ENCODE results near the gene ADCY7.

The ADCY7 gene

GRCh38 chr16:50267651-50268050 is 1.3 kb downstream of the ADCY7 start:
- DNase-seq (ENCODE audit: low read depth in 3 of 3): no peak

- no peak for DNase-seq (ENCODE audit: low read depth in 3 of 3)
These were observed 2.0 kb downstream of the ADCY7 start for GRCh38 chr16:50268352-50268751.

- DNase-seq (ENCODE audit: low read depth in 3 of 3): no peak
These were observed 2.8 kb downstream of the ADCY7 start for GRCh38 chr16:50269061-50269705.

DNA sequence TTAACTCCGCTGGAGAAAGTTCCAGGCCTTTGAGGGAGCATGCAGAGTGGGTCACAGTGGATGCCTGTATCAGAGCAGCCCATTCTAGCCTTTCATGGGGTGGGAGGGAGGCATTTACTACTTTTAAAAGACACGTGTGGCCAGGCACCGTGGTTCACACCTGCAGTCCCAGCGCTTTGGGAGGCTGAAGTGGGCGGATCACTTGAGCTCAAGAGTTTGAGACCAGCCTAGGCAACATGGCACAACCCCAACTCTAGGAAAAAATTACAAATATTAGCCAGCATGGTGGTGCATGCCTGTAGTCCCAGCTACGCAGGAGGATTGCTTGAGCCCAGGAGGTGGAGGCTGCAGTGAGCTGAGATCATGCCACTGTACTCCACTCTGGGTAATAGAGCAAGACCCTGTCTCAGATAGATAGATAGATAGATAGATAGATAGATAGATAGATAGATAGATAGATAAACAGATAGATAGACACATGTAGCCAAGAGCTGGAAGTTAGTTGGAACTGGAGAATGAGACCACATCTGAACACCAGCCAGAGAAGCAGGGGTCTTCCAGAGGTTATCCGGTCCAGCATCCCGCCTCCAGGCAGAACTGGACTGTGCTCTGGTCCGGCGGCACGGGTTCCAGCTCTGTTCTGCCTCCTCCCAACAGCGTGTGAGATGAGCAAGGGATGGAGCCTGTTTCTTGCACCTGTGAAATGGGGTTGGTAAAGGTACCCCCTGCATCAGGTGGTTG is 3.6 kb downstream of the ADCY7 start:
- DNase-seq (ENCODE audit: low read depth in 3 of 3): no peak

DNA sequence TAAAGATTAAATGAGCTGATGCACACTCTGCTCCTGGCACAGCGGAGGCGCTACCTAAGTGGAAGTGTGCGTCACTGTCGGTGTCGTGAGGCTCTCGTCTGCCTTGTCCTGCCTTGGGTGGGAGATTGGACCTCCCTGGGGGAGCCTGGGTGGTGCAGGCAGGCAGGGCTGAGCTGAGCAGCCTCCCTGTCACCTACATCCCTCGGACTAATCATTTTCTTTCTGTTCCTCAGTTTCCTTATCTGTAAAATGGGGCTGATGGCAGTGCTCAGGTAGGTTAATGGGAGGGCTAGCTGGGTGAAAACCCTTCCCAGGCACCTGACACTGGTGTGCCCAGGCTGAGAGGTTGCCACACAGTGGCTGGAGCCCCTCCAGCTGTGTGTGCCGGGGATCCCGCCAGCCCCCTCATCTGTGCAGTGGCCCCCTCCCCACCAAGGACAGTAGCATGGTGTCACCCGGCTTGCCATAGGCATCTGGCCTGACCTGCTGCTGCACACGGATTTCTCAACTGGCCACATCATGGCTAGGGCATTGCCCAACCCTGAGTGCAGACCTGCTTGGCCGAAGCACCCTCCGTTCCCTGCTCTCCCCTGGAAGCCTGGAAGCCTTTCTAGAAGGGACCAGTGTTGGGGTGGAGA is 4.3 kb downstream of the ADCY7 start:
- DNase-seq (ENCODE audit: low read depth in 3 of 3): no peak

DNA sequence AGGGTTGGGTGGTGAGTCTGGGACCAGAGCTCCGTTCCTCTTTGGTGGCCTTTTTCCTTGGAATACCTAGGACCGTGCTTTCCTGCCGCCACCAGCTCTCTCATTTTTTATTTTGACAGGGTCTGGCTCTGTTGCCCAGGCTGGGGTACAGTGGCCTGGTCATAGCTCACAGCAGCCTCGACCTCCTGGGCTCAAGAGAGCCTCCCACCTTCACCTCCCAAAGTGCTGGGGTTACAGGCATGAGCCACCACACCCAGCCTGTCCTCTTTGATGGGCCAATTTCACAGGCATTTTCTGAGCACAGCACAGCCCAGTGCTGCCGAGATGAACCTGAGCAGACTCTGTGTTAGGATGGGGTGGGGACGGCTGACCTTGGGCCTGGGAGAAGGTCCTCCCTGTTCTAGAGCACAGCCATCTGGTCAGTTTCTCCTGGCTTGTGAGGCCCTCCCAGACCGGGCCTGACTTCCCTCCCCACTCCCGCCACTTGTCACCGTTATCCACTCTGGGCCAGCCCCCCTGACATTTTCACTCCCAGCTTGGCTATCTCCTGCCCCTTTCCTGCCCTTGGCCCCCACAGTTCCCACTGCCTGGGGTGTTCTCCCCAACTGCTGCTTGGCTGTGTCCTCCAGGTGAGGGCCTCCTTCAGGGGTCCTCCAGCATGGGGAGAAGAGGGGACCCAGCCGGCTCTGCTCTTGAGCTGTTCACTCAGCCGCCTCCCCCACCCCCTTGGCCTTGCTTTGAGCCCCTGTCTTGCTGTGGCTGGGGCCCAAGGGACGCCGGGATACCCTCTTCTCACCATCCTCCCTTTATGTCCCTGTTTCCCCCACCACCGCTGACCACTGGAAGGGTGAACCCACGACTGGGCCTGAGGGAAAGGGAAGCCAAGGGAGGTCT is 5.0 kb downstream of the ADCY7 start:
- no peak for DNase-seq (ENCODE audit: low read depth in 3 of 3)

DNA sequence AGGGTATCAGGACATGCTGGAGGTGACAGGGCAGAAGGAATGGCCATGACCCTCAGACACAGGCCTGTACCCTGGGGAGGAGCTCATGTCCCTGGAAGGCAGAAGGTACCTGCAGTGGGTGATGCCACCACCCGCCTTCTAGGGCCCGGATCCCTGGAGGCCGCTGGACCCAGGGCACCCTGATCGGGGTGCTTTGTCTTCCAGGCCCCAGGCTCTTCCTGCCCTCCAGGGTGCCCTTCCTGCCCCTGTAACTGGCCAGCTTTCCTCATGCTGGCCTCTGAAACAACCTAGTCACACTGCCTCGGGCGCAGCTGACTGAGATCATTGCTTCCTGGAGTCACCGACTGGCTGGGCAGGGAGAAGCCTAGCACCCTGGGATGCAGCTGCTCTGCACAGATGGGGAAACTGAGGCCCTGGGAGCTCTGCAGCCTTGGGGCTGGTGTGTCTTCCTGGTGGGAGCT is 5.8 kb downstream of the ADCY7 start:
- DNase-seq (ENCODE audit: low read depth in 3 of 3): no peak

- DNase-seq (ENCODE audit: low read depth in 3 of 3): no peak
These were observed 6.5 kb downstream of the ADCY7 start for GRCh38 chr16:50272687-50273381.

- DNase-seq (ENCODE audit: low read depth in 3 of 3): no peak
These were observed 7.0 kb downstream of the ADCY7 start for GRCh38 chr16:50273382-50273690.

GRCh38 chr16:50273888-50274325 is 7.6 kb downstream of the ADCY7 start:
- DNase-seq (ENCODE audit: low read depth in 3 of 3): no peak

GRCh38 chr16:50274326-50275097 is 8.2 kb downstream of the ADCY7 start:
- no peak for DNase-seq (ENCODE audit: low read depth in 3 of 3)

DNA sequence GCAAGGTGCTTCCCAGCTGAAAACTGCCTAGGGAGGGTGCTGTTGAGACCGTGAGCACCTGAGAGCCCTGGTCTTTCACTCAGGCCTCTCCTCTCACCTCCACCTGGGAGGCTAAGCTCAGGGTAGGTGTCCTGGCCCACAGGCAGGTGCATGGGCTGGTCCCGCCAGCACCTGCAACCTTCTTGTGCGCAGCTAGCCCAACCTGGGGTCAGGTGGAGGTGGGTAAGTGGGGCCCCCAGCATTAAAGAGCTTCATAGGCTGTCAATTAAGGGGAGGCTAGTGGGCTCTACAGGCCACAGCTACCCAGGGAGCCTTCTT is 8.7 kb downstream of the ADCY7 start:
- no peak for DNase-seq (ENCODE audit: low read depth in 3 of 3)

DNA sequence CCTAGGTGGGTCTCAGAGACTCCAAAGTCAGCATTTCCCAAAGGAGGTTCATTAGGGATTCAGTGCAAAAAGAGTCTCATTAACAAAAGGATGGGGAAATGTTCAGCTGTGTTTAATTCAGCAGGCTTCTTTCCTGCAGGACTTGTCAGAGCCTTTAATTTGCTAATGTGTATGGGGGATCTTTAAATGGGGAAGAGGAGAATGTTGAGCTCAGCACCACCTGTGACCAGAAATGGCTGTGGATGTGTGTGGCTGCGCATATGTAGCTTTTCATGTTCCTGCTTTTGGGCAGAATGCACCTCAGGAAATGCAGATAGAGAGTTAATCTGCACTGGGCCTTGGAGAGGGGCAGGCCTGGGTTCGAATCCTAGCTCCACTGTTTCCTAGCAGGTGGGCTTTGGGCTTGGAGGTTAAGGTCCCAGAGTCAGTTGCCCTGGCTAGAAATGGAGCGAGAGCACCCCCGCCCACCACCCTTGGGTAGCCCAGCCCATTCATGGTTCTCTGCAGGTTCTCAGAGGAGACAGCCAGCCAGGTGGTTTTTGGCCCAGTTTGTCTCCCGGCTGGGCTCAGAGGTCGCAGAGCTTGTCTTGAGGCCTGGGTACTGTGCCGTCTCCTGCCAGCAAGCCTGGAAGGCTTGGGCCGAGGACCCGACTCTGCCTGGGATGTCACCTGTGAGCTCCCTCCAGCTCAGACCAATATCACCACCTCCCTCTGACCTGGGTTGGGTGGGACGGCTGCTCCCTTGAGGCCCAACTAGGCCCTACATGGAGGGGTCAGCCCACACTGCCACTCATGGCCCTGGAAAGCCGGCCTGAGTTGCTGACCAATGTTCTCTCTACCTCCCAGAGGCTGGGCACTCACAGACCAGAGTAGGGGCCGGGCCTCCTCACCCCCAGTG is 9.3 kb downstream of the ADCY7 start:
- no peak for DNase-seq (ENCODE audit: low read depth in 3 of 3)

DNA sequence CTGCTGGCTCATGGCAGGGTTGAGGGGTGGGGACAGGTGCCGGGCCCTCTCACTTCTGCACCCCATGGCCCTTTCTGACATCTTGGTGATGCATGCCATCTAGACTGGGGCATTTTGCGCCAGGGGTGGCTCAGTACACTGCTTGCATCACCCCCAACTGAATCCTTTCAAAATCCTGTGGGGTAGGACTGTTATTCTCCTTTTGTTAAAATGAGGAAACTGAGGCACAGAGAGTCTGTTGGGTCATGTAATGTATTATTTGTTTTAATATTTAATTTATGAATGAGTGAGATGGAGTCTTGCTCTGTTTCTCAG is 9.9 kb downstream of the ADCY7 start:
- no peak for DNase-seq (ENCODE audit: low read depth in 3 of 3)

GRCh38 chr16:50276801-50277555 is 10.6 kb downstream of the ADCY7 start:
- DNase-seq (ENCODE audit: low read depth in 3 of 3): no peak

- no peak for DNase-seq (ENCODE audit: low read depth in 3 of 3)
These were observed 11.9 kb downstream of the ADCY7 start for GRCh38 chr16:50278251-50278650.

DNA sequence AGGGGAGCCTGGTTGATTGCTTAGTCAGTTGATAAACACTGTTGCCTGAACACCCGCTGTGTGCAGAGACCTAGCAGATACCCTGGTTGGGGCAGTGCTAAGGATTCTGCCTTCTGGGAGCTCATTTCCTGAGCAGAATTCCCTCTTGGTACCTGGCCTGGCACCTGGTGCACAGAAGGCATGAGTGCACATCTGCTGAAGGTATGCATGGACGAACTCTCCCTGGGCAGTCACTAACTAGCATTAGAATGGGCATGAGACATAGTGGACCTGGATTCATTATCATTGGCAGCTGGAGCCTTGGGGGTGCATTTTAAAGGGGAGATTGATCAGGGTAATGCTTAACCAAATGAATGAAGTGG is 13.1 kb downstream of the ADCY7 start:
- no peak for DNase-seq (ENCODE audit: low read depth in 3 of 3)

- DNase-seq (ENCODE audit: low read depth in 3 of 3): no peak
These were observed 14.6 kb downstream of the ADCY7 start for GRCh38 chr16:50280932-50281331.

GRCh38 chr16:50281391-50282009 is 15.1 kb downstream of the ADCY7 start:
- no peak for DNase-seq (ENCODE audit: low read depth in 3 of 3)

All from stimulated activated CD4-positive, alpha-beta T cell treated with anti-CD3 and anti-CD28 coated beads, TNF-alpha, amount 100 ng/mL, for 48 hours (primary cell).